ENCODE data around the gene WDR1. TPM values are rescaled to one million over a fixed set of nuclear protein-coding genes. Genes with fewer than 3 reads are reported as not detected.

Gene WDR1
- total RNA-seq, 1 donor from 2014 or later = 281 TPM

DNA sequence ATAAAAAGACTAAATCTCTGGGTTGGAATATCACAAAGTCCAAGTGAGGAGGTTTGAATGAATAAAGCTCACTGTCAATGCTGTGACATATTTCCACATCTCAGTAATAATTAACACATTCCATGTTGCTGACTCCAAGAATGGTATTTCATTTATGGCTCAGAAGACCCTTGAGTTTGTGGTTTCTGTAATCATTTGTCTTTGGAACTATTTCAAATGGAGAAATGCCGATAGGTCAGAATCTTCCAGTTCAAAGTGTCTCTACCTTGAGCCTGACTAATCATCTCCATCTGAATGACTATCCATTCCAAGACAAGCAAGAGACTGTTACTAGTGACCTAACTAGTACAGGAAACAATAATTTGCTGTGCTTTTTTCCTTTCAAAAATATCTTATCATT lies 71.1 kb downstream of the WDR1 start:
- DNase-seq (ENCODE audit: low spot score) = no peak

DNA sequence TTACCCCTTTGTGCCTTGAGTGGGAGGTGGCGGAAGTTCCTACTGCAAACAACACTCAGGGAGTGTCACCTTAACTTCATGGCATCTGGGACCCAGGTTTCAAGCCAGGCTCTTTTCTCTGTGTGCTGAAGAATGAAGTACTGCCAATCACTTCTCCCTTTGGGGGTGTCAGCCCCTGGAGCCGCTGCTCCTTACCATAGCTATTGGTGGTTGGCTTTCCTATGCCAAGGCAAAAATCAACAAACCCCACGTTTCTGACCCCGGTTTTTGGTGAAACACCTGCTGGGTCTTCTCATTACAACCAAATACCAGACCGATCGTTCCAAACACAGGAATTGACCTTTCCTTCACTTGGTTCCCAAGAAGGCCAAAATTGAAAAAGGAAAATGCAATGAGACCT lies 75.6 kb downstream of the WDR1 start:
- DNase-seq (ENCODE audit: low spot score) = no peak

DNA sequence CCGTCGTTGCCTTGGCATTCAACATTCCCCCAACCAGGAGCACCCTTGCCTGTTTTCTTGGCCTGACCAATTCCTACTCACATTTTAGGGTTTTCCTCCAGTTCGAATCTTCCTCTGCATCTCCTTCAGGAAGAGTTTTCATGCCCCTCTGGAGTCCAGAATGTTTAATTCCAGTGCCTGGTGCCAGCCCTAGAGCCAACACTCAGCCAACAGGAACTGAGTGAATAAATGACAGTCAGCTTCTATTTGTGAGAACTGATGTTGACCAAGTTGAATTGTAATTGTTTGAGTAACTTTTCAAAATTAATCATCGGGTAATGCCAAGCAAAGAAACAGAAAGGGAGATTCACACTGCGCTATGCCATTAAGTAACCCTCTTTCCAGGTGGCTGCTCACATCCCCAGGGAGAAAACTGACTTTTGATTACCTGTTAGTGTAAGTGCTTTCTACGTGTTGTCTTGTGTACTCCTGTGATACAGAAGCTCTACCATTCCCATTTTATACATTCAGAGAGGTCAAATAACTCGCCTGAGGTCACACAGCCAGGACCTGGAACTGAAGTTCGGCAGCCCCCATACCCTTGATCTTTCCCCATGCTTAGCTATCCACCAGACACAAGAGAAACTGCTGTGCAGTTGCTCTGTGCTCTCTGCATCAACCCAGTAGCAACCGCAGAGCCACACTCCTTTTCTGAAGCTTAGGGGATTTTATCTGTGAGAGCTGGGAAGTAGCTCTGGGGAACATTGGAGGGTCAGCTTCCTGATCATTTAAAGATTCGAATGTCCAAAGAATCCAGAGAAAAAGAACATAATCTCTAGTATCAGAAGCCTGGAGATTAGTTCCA lies 76.3 kb downstream of the WDR1 start:
- peak; percentile 58 for DNase-seq (ENCODE audit: low spot score)

DNA sequence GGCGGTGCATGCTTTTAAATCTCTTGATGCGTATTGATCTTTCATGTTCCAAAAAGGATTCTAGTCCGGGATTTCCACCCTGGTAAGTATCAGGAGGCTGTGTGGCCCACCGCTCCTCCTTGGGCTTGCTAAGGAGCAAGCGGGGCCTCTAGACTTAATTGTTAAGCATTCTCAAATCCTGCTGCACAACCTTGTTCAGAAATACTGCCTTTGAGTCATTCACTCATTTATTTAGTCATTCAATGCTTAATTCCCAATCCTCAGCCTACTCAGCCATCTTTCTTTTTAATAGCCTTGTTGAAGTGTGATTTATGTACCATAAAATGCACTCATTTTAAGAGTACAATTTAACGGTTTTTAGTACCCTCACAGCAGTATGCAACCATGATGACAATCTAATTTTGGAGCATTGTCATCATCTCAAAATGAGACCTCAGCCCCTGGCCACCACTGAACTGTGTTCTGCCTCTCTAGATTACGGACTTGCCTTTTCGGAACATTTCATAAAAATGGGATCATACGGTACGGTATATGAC lies 79.7 kb downstream of the WDR1 start:
- no peak for DNase-seq (ENCODE audit: low spot score)

DNA sequence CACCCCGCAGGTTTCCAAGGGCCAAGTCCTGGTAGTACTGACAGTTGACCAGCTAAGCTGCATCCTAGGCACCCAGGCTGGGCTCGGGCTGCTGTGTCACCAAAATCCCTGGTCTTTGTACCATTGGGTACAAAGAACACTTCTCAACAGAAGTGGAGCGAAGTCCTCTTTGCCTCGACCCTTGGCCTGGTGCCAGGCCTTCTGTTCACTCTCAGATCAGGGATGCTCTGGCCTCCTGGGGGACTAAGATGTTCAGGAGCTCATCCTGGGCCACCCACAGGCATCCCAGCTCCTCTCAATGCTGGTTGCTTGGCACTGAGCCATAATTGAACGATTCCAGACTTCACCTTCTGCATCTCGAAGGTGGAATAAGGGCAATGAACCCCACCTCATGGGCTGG lies 81.5 kb downstream of the WDR1 start:
- DNase-seq (ENCODE audit: low spot score) = no peak

DNA sequence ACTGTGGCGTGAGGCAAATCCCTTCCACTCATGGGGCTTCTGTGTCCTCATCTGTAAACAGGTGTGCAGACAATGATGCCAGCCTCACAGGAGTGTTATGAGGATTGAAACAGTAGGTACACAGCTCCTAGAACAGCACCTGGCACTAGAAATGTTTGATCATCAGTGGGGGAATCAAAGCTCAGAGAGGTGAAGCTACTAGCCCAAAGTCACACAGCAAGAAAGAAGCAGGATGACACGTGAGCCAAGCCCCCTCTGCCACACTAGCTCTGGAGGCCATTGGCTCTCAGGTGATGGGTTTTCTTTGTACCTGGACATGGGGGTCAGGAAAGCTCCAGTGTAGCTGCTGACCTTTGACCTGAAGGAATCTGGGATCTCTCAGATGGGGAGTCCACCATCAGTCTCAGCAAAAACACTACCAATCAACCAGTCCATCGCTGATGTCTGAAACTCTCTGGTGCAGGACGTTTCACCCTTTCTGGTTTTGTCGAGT lies 81.9 kb downstream of the WDR1 start:
- DNase-seq (ENCODE audit: low spot score) = no peak

DNA sequence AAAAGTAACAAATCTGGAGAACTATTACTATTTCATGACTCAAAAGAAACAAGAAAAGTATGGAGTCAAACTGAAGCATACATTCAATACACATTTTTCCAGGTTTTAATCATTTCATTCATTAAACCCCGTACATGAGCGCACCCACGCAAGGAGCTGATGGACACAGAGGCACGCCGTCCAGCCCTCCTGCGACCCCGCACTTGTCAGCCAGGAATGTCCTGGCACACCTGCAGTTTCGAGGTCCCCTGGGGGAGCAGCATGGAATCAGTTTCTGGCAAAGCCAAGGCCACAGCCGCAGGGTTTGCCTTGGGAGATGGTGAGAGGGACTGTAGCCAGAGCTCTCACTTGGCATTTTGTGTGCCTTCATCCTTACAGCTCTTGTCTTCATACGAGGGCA lies 82.5 kb downstream of the WDR1 start:
- no peak for DNase-seq (ENCODE audit: low spot score)

DNA sequence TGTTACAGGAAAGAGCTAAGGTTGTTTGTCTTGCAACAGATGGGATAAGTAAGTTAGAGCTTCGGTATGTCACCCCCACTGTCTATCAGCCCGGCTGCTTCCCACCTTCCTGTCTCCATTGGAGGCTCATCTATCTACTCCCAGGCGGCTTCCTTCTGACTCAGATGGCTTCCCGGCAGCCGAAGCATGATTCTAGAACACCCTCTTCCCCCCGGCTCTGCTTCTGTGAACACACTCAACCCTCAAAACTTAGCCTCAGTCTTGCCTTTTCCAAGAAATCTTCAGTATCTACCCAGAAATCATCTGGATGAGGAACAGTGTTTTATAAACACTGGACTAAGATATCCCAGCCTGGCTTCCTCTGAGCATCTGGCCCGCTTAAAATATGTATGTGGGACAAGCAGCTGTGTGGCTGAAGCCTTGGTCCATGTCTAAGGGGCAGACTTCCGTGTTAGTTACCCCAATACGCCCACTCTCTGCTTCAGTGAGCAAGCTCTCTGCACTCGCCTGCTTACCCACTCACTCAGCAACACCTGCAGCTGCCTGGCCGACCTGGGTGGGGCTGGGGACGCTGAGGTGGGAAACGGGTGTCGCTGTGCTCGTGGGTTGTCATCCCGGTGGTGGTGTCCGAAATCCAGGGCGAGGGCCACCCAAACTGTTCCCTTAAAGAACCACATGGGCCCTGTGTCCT lies 83.3 kb downstream of the WDR1 start:
- DNase-seq (ENCODE audit: low spot score) = no peak

DNA sequence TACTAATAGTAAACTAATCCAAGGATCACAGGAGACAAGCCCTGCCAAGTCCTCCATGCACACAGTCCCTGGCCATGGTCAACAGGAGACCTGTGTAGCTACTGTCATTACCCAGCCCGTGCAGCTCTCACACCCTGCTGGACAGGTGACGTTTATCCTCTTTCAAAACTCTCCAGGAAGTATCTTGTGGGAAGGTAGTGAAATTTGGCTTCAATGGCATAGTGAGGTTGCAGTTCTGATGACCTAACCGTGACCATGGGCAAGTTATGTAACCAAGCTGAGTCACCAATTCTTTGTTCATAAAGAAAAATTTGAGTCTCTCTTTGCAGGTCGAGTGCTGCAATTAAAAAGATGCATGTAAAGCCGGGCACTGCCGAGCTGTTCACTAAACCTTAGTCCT lies 84.0 kb downstream of the WDR1 start:
- DNase-seq (ENCODE audit: low spot score) = no peak

DNA sequence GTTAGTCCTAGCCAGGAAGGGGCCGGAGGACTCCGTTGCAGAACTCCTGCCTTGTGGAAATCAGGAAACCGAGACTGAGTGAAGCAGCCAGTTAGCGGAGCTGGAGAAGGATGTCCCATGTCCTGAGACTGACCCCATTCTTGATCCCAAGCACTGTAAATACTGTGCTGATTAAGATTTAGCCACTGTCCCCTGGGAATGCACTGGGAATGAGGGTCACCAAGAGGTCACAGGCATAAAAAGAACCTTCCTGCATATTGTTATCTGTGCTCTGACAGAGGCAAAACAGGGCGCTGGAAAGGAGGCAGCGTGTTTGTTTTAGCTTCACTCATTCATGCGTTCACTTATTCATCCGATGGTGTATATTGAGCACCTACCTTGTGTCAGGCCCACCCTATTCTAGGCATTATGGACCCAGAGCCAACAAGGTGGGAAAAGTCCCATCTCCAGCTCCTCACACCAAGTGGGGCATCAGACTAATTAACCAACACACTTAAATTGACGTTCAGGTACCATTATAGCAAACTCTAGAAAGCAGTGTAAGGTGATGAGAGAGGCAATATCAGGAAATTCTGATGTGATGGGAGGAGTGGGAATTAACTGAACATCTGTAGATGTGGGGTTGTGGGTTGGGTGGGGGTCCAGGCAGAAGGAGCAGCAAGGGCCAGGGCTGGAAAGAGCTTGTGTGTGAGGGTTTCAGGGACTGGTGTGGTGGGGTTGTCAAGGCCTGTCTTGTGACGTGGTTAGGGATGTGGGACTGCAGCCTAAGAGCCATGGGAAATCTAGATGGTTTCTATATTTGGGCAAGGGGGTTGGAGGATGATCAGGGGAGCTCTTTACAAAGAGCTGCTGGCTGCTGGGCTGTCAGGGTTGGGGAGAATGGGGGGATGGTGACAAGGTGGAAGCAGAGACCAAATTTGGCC lies 84.7 kb downstream of the WDR1 start:
- no peak for DNase-seq (ENCODE audit: low spot score)

DNA sequence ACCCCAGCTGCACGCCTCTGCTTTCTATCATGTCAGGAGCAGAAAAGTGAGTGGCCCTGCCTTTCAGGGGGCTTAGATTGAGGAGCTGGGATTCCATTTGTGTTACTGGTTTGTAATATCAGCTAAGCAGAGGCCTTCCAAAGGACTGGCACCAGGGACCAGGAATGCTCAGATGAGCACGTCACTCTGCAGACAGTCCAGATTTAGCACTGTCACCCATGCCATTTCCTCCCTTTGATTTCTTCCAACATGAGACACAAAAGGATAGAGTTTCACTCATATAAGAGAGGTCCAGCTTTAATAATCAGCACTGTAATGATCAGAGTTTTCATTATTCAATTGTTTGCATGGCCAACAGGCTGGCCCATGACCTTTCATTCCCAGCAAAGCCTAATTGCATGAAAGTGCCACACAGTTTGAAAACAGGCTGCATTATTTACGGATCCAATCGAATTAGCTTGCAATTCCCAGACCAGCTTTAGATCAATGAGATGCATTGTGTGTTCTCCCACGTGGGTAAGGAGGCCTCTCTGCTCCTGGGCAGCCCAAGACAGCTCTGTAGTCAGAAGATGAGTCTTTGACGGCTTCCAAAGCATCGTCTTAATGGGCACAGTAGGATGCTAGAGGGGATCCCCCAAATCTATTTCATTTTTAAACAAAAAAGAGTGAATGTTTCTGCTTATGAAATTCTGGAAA lies 85.5 kb downstream of the WDR1 start:
- DNase-seq (ENCODE audit: low spot score) = no peak

DNA sequence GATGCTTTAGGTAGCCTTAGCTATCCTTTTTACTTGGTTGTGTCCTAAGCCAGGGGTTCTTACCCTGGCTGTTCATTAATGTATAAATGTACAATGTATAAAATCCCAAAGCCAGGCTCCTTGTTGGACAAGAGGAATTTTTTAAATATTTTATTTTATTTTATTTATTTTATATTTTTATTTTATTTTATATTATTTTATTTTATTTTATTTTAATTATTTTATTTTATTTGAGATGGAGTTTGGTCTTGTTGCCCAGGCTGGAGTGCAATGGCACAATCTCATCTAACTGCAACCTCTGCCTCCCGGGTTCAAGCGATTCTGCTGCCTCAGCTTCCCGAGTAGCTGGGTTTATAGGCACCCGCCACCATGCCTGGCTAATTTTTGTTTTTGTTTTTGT lies 87.2 kb downstream of the WDR1 start:
- no peak for DNase-seq (ENCODE audit: low spot score)

DNA sequence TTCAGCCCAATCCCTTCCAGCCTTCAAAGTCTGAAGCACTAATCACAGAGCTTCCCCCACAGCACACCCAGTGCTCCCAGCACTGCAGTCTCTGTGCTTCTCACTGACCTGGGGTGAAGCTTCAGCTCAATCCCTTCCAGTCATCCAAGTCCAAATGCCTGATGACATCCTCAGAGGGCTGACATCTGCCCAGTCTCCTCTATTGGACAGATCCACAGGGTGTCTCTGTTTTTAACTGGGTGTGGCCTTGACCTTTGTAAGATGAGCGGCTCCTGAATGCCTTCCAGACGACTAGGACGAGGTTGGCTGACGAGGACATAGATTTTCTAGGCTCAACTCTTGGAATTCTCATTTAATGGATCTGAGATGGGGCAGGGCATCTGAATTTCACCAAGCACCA lies 87.7 kb downstream of the WDR1 start:
- DNase-seq (ENCODE audit: low spot score) = no peak

DNA sequence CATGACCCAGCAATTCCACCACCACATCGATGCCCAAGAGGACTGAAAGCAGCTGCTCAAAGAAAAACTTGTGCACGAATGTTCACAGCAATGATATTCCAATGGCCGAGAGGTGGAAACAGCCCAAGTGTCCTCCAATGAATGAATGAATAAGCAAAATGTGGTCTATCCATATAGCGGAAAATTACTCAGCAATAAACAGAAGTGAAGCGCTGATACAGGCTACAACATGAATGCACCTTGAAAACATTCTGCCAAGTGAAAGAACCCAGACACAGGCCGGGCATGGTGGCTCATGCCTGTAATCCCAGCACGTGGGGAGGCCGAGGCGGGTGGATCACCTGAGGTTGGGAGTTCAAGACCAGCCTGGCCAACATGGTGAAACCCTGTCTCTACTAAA lies 90.1 kb downstream of the WDR1 start:
- no peak for DNase-seq (ENCODE audit: low spot score)

DNA sequence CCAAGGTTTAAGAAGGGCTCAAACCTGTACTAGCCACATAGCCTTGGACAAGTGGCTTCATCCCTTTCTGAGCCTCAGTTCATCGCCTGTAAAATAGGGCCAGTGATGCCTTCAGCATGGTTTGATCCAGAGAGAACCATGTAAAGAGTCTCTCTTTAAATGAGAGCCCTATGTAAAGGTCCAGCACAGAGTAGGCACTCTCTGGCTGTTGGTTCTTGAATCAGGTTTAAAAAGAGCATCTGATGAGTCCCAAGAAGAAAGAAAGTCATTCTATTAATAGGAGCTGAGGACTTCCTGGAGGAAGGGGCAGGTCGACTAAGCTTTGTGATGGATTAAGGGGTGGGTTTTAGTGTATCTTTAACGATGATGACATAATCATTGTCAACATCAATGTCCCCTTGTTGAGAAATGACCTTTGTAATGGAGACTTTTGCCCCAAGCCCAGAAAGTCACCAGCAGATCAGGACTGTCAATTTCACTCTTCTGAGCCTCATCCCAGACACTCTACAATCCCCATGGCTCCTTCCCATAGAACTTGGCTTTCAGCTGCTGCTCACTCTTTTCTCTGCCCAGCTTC lies 91.3 kb downstream of the WDR1 start:
- DNase-seq (ENCODE audit: low spot score) = no peak

Other genes starting within 250 kb of the WDR1 start
- 11.1 TPM for gene SLC2A9, start 95.3 kb downstream of the WDR1 start, total RNA-seq (ENCODE audit: insufficient read depth, low replicate concordance)

Data from umbilical cord (tissue), 2 donors.